ENCODE results near the gene HELZ2.

The HELZ2 gene

DNA sequence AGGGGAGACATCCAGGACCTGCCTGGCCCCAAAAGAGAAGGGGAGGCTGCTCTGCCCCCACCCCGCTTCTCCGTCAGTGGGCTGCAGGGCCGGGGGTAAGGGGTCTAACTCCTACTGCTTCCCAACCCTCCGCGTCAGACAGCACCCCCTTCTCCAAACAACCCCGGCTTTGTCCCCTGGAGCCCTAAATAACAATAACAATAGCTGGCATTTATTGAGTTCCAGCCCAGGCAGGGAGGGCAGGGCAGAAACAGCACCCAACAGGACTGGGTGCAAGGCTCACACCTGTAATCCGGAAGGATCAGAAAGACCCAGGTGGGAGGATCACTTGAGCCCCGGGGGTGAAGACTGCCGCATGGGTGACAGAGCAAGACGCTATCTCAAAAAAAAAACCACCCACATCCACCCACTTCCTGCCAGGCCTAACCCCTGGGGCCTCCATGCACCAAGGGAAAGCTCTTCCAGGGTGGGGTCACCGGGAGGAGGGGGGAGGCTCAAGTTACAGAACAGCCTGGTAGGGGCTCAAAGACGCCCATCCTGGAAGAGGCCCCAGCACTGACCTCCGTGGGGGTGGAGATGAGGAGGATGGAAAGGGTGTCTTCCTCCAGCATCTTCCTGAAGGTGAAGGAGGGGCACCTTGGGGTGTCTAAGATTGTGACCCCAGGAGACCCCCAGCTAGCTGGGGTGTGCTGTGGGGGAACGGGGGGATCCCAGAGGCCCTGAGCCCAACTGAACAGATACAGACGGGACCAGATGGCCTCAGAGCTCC is 21.4 kb downstream of the HELZ2 start:
- TF ChIP-seq REST (IDR thresholded peaks at IDR 0.05; ENCODE audit: insufficient read depth in 1 of 2, low read depth in 2 of 2, low read length in 2 of 2) = no peak
- no peak for TF ChIP-seq FOXP2 (optimal IDR thresholded peaks at IDR 0.05; ENCODE audit: borderline replicate concordance, extremely low read depth, extremely low read length, insufficient read depth)

- TF ChIP-seq SIN3A (IDR thresholded peaks at IDR 0.05; ENCODE audit: borderline replicate concordance, insufficient read depth, low read length) (no peak), TAF1 (IDR thresholded peaks at IDR 0.05; ENCODE audit: borderline replicate concordance, insufficient read depth, low read length) (no peak), POLR2AphosphoS5 (IDR thresholded peaks at IDR 0.05; ENCODE audit: low read depth, low read length) (no peak), REST (IDR thresholded peaks at IDR 0.05; ENCODE audit: insufficient read depth in 1 of 2, low read depth in 2 of 2, low read length in 2 of 2) (no peak), FOXP2 (optimal IDR thresholded peaks at IDR 0.05; ENCODE audit: borderline replicate concordance, extremely low read depth, extremely low read length, insufficient read depth) (no peak)
Measured at GRCh38 chr20:63551068-63551467, 23.0 kb downstream of the HELZ2 start.

- no peak for TF ChIP-seq SIN3A (IDR thresholded peaks at IDR 0.05; ENCODE audit: borderline replicate concordance, insufficient read depth, low read length)
Measured at GRCh38 chr20:63549679-63550282, 24.3 kb downstream of the HELZ2 start.

- TF ChIP-seq POLR2AphosphoS5 (IDR thresholded peaks at IDR 0.05; ENCODE audit: low read depth, low read length) (no peak), TAF1 (IDR thresholded peaks at IDR 0.05; ENCODE audit: borderline replicate concordance, insufficient read depth, low read length) (no peak), FOXP2 (optimal IDR thresholded peaks at IDR 0.05; ENCODE audit: borderline replicate concordance, extremely low read depth, extremely low read length, insufficient read depth) (no peak), SIN3A (IDR thresholded peaks at IDR 0.05; ENCODE audit: borderline replicate concordance, insufficient read depth, low read length) (no peak), REST (IDR thresholded peaks at IDR 0.05; ENCODE audit: insufficient read depth in 1 of 2, low read depth in 2 of 2, low read length in 2 of 2) (no peak)
Measured at GRCh38 chr20:63549019-63549418, 25.0 kb downstream of the HELZ2 start.

- TF ChIP-seq REST (IDR thresholded peaks at IDR 0.05; ENCODE audit: insufficient read depth in 1 of 2, low read depth in 2 of 2, low read length in 2 of 2) = no peak
- TF ChIP-seq FOXP2 (optimal IDR thresholded peaks at IDR 0.05; ENCODE audit: borderline replicate concordance, extremely low read depth, extremely low read length, insufficient read depth) = no peak
- TF ChIP-seq TAF1 (IDR thresholded peaks at IDR 0.05; ENCODE audit: borderline replicate concordance, insufficient read depth, low read length) = no peak
- no peak for TF ChIP-seq POLR2AphosphoS5 (IDR thresholded peaks at IDR 0.05; ENCODE audit: low read depth, low read length)
- no peak for TF ChIP-seq SIN3A (IDR thresholded peaks at IDR 0.05; ENCODE audit: borderline replicate concordance, insufficient read depth, low read length)
Measured at GRCh38 chr20:63548542-63548941, 25.5 kb downstream of the HELZ2 start.

Measured in PFSK-1 (cell line).